ENCODE results near the gene C19orf47.
"Not testable (repeated sequence)": the region's sequence is repeated elsewhere in the genome, so short reads cannot be mapped to it uniquely, and the experiment has no call there.

Gene C19orf47

GRCh38 chr19:40342644-40343311 is 5.4 kb downstream of the C19orf47 start:
- DNase-seq, result no peak

GRCh38 chr19:40341601-40342482 is 6.4 kb downstream of the C19orf47 start:
- no peak for DNase-seq

- DNase-seq, result no peak
These were observed 9.0 kb downstream of the C19orf47 start for GRCh38 chr19:40339018-40339728.

DNA sequence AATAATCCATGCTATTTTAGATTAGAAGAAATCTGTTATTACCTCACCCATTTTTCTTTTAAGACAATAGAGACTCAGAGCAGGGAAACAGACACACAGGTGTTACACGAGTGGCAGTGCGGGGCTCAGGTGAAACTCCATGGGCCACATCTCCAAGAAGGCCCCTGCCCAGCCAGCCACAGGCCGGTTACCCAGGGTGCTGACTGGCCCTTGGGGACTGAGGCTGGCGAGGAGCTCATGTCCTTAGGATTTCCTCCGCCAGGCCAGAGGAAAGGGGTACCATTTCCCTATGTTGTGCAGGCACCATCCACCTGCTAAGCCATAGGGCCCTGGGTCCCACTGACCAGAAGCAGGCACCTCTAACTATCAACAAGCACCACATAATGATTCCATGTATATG is 10.6 kb downstream of the C19orf47 start:
- DNase-seq, result no peak

DNA sequence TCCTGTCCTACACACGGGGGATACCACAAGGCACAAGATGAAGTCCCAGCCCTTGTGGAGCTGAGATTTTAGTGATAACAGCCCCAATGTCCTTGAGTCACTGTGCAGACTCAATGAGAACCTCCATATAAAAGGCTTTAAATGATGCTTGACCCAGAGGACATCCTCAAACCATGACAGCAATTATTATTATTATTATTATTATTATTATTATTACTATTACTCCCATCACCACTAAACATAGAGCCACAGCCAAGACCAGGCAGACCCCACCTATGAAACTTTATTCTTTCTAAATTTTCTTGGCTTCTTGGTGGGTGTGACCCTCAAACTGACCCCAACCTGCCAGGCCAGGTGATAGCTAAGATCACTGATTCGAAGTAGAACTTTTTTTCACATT is 11.1 kb downstream of the C19orf47 start:
- no peak for DNase-seq

DNA sequence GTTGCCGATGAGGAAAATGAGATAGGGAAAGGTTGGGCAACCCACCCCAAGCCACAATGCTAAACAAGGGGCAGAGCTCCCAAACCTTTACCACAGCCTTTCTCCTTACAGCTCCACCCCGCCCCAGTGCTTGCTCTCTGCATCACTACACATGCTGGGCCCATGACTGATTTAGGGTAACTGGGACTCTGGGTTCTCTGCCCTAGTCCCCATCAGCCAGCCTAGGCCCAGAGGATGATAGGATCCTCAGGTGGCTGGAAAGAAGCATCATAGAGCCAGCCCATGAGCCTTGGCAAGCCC is 11.6 kb downstream of the C19orf47 start:
- no peak for DNase-seq

- DNase-seq, result no peak
These were observed 12.2 kb downstream of the C19orf47 start for GRCh38 chr19:40335855-40336600.

DNA sequence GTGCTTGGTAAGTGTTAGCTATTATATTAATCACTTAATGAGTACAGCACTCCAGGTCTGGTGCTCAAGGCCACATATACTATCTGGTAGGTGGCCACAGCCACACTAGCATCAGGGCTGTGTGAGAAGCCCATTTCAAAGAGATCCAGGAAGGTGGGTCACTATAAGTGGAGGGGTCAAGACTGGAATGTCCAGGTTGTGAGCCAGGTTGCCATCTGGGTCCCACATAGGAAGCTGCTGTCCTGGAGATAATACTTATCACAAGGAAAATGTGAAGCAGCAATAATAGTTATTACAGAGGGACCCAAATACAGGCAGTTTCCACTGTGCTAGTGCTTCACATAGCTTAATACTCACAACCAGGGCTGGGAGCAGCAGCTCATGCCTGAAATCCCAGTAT is 13.1 kb downstream of the C19orf47 start:
- no peak for DNase-seq

GRCh38 chr19:40333083-40333482 is 15.1 kb downstream of the C19orf47 start:
- DNase-seq, result not testable (repeated sequence)

DNA sequence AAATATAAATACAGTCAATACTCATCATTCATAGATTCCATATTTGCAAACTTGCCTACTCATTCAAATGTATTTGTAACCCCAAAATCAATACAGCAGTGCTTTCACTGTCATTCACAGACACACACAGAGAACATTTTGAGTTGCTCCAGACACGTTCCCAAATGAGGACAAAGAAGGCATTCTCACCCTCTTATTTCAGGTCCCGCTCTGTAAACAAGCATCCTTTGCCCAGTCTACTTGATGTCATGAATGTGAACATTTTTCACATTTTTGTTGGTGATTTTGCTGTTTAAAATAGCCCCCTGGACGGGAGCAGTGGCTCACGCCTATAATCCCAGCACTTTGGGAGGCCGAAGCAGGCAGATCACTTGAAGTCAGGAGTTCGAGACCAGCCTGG is 15.5 kb downstream of the C19orf47 start:
- DNase-seq, result no peak

GRCh38 chr19:40331052-40331451 is 17.1 kb downstream of the C19orf47 start:
- DNase-seq, result peak in 1 of 2 donors; percentile 19

DNA sequence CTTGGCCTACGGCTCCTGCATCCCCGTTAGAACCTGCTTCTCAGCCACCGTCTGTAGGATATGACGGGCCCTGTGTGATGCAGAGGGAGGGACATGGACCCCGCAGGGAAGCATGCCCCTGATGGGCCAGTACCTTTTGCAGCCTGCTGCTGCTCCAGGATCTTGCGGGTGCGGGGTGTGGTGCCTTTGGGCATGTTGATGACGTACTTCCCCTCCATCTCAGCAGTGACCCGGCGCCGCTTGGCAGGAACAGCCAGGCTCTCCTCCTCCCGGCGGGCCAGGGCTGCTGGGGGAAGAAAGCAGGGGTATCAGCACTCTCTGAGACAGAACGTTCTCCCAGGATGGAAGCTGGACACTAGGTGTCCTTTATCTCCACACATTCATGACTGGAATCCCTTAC is 22.0 kb downstream of the C19orf47 start:
- DNase-seq, result no peak

DNA sequence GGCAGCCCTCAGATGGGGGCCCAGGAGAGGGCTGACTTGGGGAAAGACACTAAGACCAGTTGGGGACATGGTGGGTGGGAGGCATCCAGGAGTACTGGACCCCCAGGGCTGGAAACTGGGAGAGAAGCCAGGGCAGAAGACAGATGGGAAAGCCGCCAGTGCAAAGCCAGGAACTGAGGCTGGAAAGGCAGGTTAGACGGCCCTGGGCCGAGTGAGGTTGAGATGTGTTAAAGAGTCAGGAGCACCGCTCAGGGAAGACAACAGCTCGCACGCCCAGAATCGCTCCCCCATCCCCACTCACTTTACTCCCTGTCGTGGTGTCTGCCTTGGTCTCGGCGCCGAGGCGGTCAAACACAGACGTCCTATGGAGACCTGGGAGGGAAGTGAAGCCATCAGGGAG is 24.5 kb downstream of the C19orf47 start:
- no peak for DNase-seq

GRCh38 chr19:40322951-40323615 is 25.1 kb downstream of the C19orf47 start:
- DNase-seq, result no peak

DNA sequence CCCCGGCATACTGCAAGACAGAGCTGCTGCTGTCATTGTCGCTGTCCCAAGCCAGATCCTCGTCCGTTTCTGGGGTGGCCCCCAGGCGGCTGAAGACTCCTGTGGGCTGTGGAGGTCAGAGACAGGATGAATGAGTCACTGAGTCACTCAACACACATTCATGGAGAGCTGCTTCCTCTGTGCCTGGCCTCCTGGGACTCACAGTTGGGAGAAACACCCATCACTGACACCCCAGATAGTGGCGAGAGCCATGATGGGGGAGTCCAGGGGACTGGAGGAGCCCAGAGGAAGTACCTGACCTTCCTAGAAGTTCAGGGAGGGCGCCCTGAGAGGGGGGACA is 26.0 kb downstream of the C19orf47 start:
- DNase-seq, result no peak

DNA sequence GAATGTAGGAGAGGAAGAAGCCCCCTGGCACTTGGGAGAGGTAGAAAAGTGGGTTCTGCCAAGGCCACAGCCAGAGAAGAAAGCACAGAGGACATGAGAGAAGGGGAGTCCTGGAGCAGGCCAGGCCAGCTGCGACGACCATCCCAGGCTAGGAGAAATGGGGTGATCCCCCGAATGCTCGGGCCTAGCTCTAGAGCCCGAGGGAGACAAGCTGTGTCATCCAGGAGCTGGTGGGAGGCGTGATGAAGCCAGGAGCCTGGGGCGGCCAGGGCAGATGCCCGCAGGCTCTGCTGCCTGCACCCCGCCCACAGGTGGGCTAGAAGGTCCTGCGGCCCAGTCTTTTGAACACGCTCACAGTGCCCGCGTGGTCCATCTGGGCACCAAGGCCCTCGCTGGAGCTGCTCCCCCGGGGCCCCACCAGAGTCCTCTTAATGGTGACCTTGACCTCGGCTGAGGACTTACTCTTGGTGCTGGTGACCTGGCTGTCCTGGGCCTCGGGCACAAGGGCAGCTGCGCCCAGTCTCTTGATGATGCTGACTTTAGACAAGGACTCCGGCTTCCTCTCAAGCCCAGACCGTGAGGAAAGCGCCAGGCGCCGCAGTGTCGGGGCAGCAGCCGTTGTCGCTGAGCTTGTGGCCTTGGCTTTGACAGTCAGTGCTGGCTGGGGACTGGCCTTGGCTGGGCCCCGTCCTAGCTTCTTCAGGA is 26.5 kb downstream of the C19orf47 start:
- DNase-seq, result no peak

DNA sequence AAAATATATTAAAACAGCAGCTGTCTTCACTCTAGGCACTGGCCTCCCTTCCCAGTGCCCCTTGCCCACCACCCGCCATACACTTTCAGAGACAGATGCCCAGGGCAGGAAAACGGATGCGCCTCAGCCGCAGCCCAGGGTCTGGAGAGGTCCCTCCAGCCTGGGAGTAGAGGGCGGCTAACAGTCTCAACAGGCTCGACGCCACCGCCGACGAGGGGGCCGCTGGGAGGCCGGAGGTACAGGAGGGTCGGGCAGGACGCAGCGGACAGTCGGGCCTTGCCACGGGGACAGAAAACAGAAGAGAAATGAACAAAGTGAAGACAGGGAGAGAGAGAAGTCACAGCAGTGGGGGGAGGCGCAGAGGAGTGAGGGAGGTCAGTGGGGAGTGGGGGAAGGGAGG is 27.1 kb downstream of the C19orf47 start:
- DNase-seq, result no peak

- DNase-seq, result no peak
These were observed 27.6 kb downstream of the C19orf47 start for GRCh38 chr19:40320558-40320935.

DNA sequence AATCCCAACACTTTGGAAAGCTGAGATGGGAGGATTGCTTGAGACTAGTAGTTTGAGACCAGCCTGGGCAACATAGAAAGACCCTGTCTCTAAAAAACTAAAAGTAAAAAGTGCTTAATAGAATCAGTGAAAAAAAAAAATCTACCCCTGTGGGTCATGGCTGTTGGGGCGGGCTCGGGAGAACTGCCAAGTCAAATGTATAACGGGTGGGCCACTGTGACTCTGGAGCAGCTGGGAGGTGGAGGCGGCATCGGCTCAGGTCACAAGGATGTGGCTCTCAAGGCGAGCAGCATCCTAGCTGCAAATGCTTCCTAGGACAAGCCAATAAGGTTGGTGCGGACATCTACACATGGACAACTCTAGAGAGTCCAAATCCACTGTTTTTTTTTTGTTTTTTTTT is 30.9 kb downstream of the C19orf47 start:
- no peak for DNase-seq

GRCh38 chr19:40315812-40316470 is 32.3 kb downstream of the C19orf47 start:
- DNase-seq, result no peak

DNA sequence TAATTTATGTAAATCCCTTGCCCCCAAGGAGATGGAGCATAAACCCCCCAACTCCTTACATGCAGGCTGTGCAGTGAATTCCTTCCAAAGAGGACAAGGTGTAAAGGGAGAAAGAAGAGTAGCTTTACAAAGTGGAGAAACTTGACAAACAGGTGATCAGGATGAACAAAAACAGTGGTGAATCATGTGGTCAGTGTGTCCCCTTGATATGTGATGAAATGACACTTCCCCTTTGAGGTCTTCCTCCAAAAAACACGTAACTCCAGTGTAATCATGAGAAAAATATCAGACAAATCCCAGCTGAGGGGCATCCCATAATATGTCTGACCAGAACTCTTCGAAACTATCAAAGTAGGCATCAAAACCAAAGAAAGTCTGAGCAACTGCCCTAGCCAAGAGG is 33.5 kb downstream of the C19orf47 start:
- DNase-seq, result no peak

Measured in CD4-positive, alpha-beta T cell treated with Interleukin-1 beta for 1 hour (primary cell).